HL-60 (cell line): ENCODE results near the gene ATP10A. TPM values are rescaled to one million over a fixed set of nuclear protein-coding genes. Genes with fewer than 3 reads are reported as not detected.

Experiments used
- DNase-seq, 2 experiments: peaks; one replicate each; pipeline ENCODE4 v3.0.0-alpha.2; 2010 to 2020; ENCODE audit warnings: low read depth in 1 of 2, low spot score in 1 of 2
- H3K27ac ChIP-seq: fragments of 250-450 bp; sonication (Bioruptor Pico); replicated peaks from 2 replicates; pipeline ENCODE4 v1.5.1; 2020; ENCODE audit warnings: mild to moderate bottlenecking, moderate library complexity
- H3K27me3 ChIP-seq: fragments of 250-450 bp; sonication (Bioruptor Pico); 2 replicates; pipeline ENCODE4 v1.5.1; 2021; ENCODE audit warnings: mild to moderate bottlenecking, moderate library complexity; ENCODE audit not compliant: insufficient read depth, poor library complexity, severe bottlenecking
- H3K4me3 ChIP-seq: replicated peaks from 2 replicates; pipeline ENCODE4 v1.5.1; 2011; ENCODE audit warnings: mild to moderate bottlenecking, control low read depth, low read length; ENCODE audit not compliant: insufficient read depth
- CTCF ChIP-seq: IDR thresholded peaks from one replicate; pipeline ENCODE4 v1.5.1; 2011; ENCODE audit warnings: low read length, control low read depth, inconsistent platforms; ENCODE audit not compliant: insufficient read depth
- GABPA ChIP-seq: IDR thresholded peaks from 2 replicates; pipeline ENCODE4 v1.6.1; 2012; ENCODE audit warnings: low read depth
- POLR2AphosphoS5 ChIP-seq: IDR thresholded peaks from 2 replicates; pipeline ENCODE4 v1.6.1; 2012; ENCODE audit warnings: low read depth
- REST ChIP-seq: IDR thresholded peaks from 2 replicates; pipeline ENCODE4 v1.6.1; 2012; ENCODE audit warnings: low read depth; ENCODE audit not compliant: insufficient replicate concordance
- SPI1 ChIP-seq: IDR thresholded peaks from 2 replicates; pipeline ENCODE4 v1.6.1; 2012; ENCODE audit warnings: low read depth, mild to moderate bottlenecking, borderline replicate concordance
- microRNA-seq: library from miRNA; unstranded; fragments of <30 nt; microRNA quantifications from one replicate; pipeline ENCODE4, GENCODE V29; 2018

The ATP10A gene

GRCh38 chr15:25633862-25634261 is 229.3 kb downstream of the ATP10A start:
- Histone ChIP-seq H3K27ac (no peak overlapping the region), H3K4me3 (no peak overlapping the region), H3K27me3 (no peaks in the 10 kb centered on the region)
- no peak for DNase-seq
- TF ChIP-seq POLR2AphosphoS5 (no peak), SPI1 (no peak), REST (no peak), CTCF (no peak), GABPA (no peak)

- no peaks in the 10 kb centered on the region for H3K27me3 ChIP-seq
- DNase-seq, result no peak
- no peak overlapping the region for H3K27ac ChIP-seq
- no peak overlapping the region for H3K4me3 ChIP-seq
- no peak for TF ChIP-seq POLR2AphosphoS5
- no peak for TF ChIP-seq CTCF
- no peak for TF ChIP-seq SPI1
- TF ChIP-seq REST, result no peak
- no peak for TF ChIP-seq GABPA
These were observed 231.2 kb downstream of the ATP10A start for GRCh38 chr15:25631971-25632370.

Small RNAs within 50 kb of the gene (microRNA-seq; reads per million reads assigned to microRNA genes)
- gene MIR4715, result not detected
